H1 (cell line): ENCODE data around the gene ZNF532. TPM values are rescaled to one million over a fixed set of nuclear protein-coding genes. Genes with fewer than 3 reads are reported as not detected.

Experiments
- CTCF ChIA-PET: fragments of 300-600 bp; sonication (Branson Sonifier 250); formaldehyde crosslinking; loops from one replicate; lab custom pipeline; 2021; ENCODE audit not compliant: partially characterized antibody; lab: Charles Lee
- POLR2A ChIA-PET: fragments of 300-600 bp; sonication (Branson Sonifier 250); formaldehyde crosslinking; loops from one replicate; lab custom pipeline; 2021; ENCODE audit warnings: inconsistent platforms; ENCODE audit not compliant: partially characterized antibody; lab: Charles Lee
- DNase-seq, 2 experiments: peaks; one replicate each; pipeline versions ENCODE4 v3.0.0 to v3.0.0-alpha.2; 2010 to 2022; ENCODE audit warnings: low spot score in 2 of 2, low read depth in 1 of 2, mixed read lengths in 1 of 2
- FAIRE-seq: peaks from 2 replicates; lab custom pipeline; 2011; peaks lifted over from hg19 to GRCh38; lab: Jason Lieb, UNC
- H2AFZ ChIP-seq: 2 replicates; pipeline ENCODE4 v1.8.1; 2012; ENCODE audit warnings: low read length, inconsistent platforms
- H2AK5ac ChIP-seq: 2 replicates; pipeline ENCODE4 v1.6.1; 2013; ENCODE audit warnings: low read depth, low read length
- H2BK120ac ChIP-seq: replicated peaks from 2 replicates; pipeline ENCODE3; 2013; ENCODE audit warnings: low read depth, low read length, inconsistent platforms
- H2BK12ac ChIP-seq: 2 replicates; pipeline ENCODE4 v1.6.1; 2013; ENCODE audit warnings: low read depth, low read length
- H2BK15ac ChIP-seq: 2 replicates; pipeline ENCODE4 v1.6.1; 2013; ENCODE audit warnings: low read length
- H2BK20ac ChIP-seq: 2 replicates; pipeline ENCODE4 v1.6.1; 2013; ENCODE audit warnings: low read length
- H2BK5ac ChIP-seq: 2 replicates; pipeline ENCODE4 v1.6.1; 2013; ENCODE audit warnings: low read depth, low read length
- H3K14ac ChIP-seq: 2 replicates; pipeline ENCODE4 v1.6.1; 2013; ENCODE audit warnings: inconsistent platforms; ENCODE audit not compliant: insufficient read length
- H3K18ac ChIP-seq: 2 replicates; pipeline ENCODE4 v1.6.1; 2013; ENCODE audit warnings: low read length; ENCODE audit errors: extremely low read depth
- H3K23ac ChIP-seq: 2 replicates; pipeline ENCODE4 v1.6.1; 2013; ENCODE audit warnings: inconsistent platforms; ENCODE audit not compliant: insufficient read length
- H3K23me2 ChIP-seq: 2 replicates; pipeline ENCODE4 v1.6.1; 2013; ENCODE audit warnings: low read depth, low read length
- H3K27ac ChIP-seq: 2 replicates; pipeline ENCODE4 v1.6.1; 2011; ENCODE audit warnings: low read depth, low read length, inconsistent platforms
- H3K27me3 ChIP-seq, 4 experiments: replicated peaks in 1 of 4; 1 replicate in 1 of 4; 2 replicates in 3 of 4; pipeline versions ENCODE4 v1.6.1 to v1.8.1; 2011 to 2013; ENCODE audit warnings: low read length in 3 of 4, mild to moderate bottlenecking in 3 of 4, inconsistent platforms in 2 of 4, mixed read lengths in 2 of 4, moderate library complexity in 1 of 4; ENCODE audit not compliant: control insufficient read depth in 3 of 4, insufficient read depth in 3 of 4; ENCODE audit errors: extremely low read depth in 1 of 4
- H3K36me3 ChIP-seq, 4 experiments: 2 replicates each; pipeline versions ENCODE4 v1.6.1 to v1.8.1; 2011 to 2013; ENCODE audit warnings: mild to moderate bottlenecking in 4 of 4, low read length in 3 of 4, moderate library complexity in 2 of 4, control low read depth in 1 of 4, inconsistent platforms in 1 of 4; ENCODE audit not compliant: insufficient read depth in 4 of 4, control insufficient read depth in 2 of 4
- H3K4ac ChIP-seq: replicated peaks from 2 replicates; pipeline ENCODE3; 2013; ENCODE audit warnings: low read length, low read depth, mixed read lengths, inconsistent platforms; ENCODE audit not compliant: insufficient read length
- H3K4me1 ChIP-seq, 4 experiments: replicated peaks in 1 of 4; 1 replicate in 1 of 4; 2 replicates in 3 of 4; pipeline versions ENCODE4 v1.6.1 to v1.8.1; 2011 to 2013; ENCODE audit warnings: low read length in 3 of 4, inconsistent platforms in 2 of 4, mixed read lengths in 1 of 4; ENCODE audit not compliant: insufficient read depth in 4 of 4, control insufficient read depth in 3 of 4
- H3K4me2 ChIP-seq, 2 experiments: 2 replicates each; pipeline versions ENCODE4 v1.6.1 to v1.8.1; 2011 to 2013; ENCODE audit warnings: low read depth in 2 of 2, low read length in 2 of 2, control low read depth in 1 of 2, inconsistent platforms in 1 of 2, mild to moderate bottlenecking in 1 of 2; ENCODE audit not compliant: insufficient read depth in 1 of 2
- H3K4me3 ChIP-seq, 4 experiments: fragments of 200-600, 300-600 bp in 1 of 4; sonication (generic), shearing (Covaris generic), sonication (Bioruptor Twin) in 1 of 4; 2 replicates each; pipeline versions ENCODE4 v1.5.1 to v1.8.1; 2011 to 2016; ENCODE audit warnings: low read length in 4 of 4, low read depth in 3 of 4, control low read depth in 2 of 4, inconsistent platforms in 2 of 4, mild to moderate bottlenecking in 2 of 4, mixed read lengths in 1 of 4, moderate library complexity in 1 of 4; ENCODE audit not compliant: insufficient read depth in 2 of 4; ENCODE audit errors: extremely low read depth in 1 of 4
- H3K56ac ChIP-seq: replicated peaks from 2 replicates; pipeline ENCODE3; 2013; ENCODE audit warnings: low read depth, mild to moderate bottlenecking, mixed read lengths, low read length, inconsistent platforms; ENCODE audit not compliant: insufficient read length
- H3K79me1 ChIP-seq: 2 replicates; pipeline ENCODE4 v1.6.1; 2013; ENCODE audit warnings: low read depth, low read length, control low read depth
- H3K79me2 ChIP-seq, 2 experiments: 2 replicates each; pipeline versions ENCODE4 v1.6.1 to v1.8.1; 2012 to 2013; ENCODE audit warnings: low read length in 2 of 2, mild to moderate bottlenecking in 2 of 2, inconsistent platforms in 1 of 2; ENCODE audit not compliant: insufficient read depth in 2 of 2, control insufficient read depth in 1 of 2
- H3K9ac ChIP-seq, 4 experiments: replicated peaks in 1 of 4; 1 replicate in 1 of 4; 2 replicates in 3 of 4; pipeline versions ENCODE4 v1.6.1 to v1.8.1; 2011 to 2013; ENCODE audit warnings: low read depth in 3 of 4, low read length in 3 of 4, control low read depth in 2 of 4, mild to moderate bottlenecking in 2 of 4, moderate library complexity in 2 of 4, inconsistent platforms in 1 of 4; ENCODE audit errors: extremely low read depth in 1 of 4
- H3K9me3 ChIP-seq, 2 experiments: 2 replicates each; pipeline versions ENCODE4 v1.6.1 to v1.8.1; 2012 to 2013; ENCODE audit warnings: mild to moderate bottlenecking in 2 of 2, moderate library complexity in 2 of 2, control low read depth in 1 of 2, inconsistent platforms in 1 of 2, low read depth in 1 of 2, low read length in 1 of 2, mixed read lengths in 1 of 2; ENCODE audit not compliant: insufficient read depth in 2 of 2
- H4K20me1 ChIP-seq, 2 experiments: replicated peaks in 1 of 2; 2 replicates each; pipeline versions ENCODE3 to v1.8.1; 2011 to 2013; ENCODE audit warnings: inconsistent platforms in 2 of 2, low read length in 2 of 2, mild to moderate bottlenecking in 1 of 2; ENCODE audit not compliant: insufficient read depth in 2 of 2, control insufficient read depth in 1 of 2
- H4K5ac ChIP-seq: 2 replicates; pipeline ENCODE4 v1.6.1; 2013; ENCODE audit warnings: low read length, low read depth, mixed read lengths, inconsistent platforms; ENCODE audit not compliant: insufficient read length
- H4K8ac ChIP-seq: 2 replicates; pipeline ENCODE4 v1.8.0; 2013; ENCODE audit warnings: mild to moderate bottlenecking, moderate library complexity, low read length, inconsistent platforms; ENCODE audit not compliant: insufficient read depth; ENCODE audit errors: extremely low read depth
- H4K91ac ChIP-seq: replicated peaks from 2 replicates; pipeline ENCODE3; 2013; ENCODE audit warnings: low read length, mixed read lengths, inconsistent platforms; ENCODE audit not compliant: insufficient read length
- BACH1 ChIP-seq: IDR thresholded peaks from 2 replicates; pipeline ENCODE4 v1.6.1; 2012; ENCODE audit warnings: low read length, improper control_type of control experiment
- BCL11A ChIP-seq, 2 experiments: IDR thresholded peaks; one replicate each; pipeline ENCODE4 v1.6.1; 2011; ENCODE audit warnings: low read depth in 2 of 2, low read length in 2 of 2, mild to moderate bottlenecking in 2 of 2
- CEBPB ChIP-seq: IDR thresholded peaks from 2 replicates; pipeline ENCODE4 v1.6.1; 2012; ENCODE audit warnings: low read depth, low read length
- EP300 ChIP-seq, 2 experiments: IDR thresholded peaks; 1 replicate in 1 of 2; 2 replicates in 1 of 2; pipeline ENCODE4 v1.6.1; 2011 to 2012; ENCODE audit warnings: low read depth in 2 of 2, low read length in 2 of 2, mild to moderate bottlenecking in 2 of 2, borderline replicate concordance in 1 of 2, inconsistent platforms in 1 of 2, moderate library complexity in 1 of 2
- FOSL1 ChIP-seq: IDR thresholded peaks from 2 replicates; pipeline ENCODE4 v1.6.1; 2011; ENCODE audit warnings: mild to moderate bottlenecking, low read depth, low read length, moderate library complexity; ENCODE audit not compliant: insufficient read depth
- HDAC2 ChIP-seq, 2 experiments: fragments of 300-600 bp in 1 of 2; sonication (generic) in 1 of 2; IDR thresholded peaks; 2 replicates each; pipeline ENCODE4 v1.6.1; 2011 to 2012; ENCODE audit warnings: low read depth in 2 of 2, low read length in 2 of 2, mild to moderate bottlenecking in 2 of 2, moderate library complexity in 2 of 2, borderline replicate concordance in 1 of 2, inconsistent platforms in 1 of 2
- JUN ChIP-seq: IDR thresholded peaks from 2 replicates; pipeline ENCODE4 v1.6.1; 2011; ENCODE audit warnings: low read depth, mild to moderate bottlenecking, improper control_type of control experiment, low read length
- MAX ChIP-seq: IDR thresholded peaks from 2 replicates; pipeline ENCODE4 v1.6.1; 2012; ENCODE audit warnings: inconsistent platforms
- POLR2AphosphoS5 ChIP-seq: IDR thresholded peaks from 2 replicates; pipeline ENCODE4 v1.6.1; 2011; ENCODE audit warnings: low read depth, low read length
- SIRT6 ChIP-seq: IDR thresholded peaks from one replicate; pipeline ENCODE4 v1.7.1; 2012; ENCODE audit warnings: low read length, inconsistent platforms
- TAF1 ChIP-seq: IDR thresholded peaks from 2 replicates; pipeline ENCODE4 v1.6.1; 2011; ENCODE audit warnings: mild to moderate bottlenecking, low read depth, low read length
- YY1 ChIP-seq: IDR thresholded peaks from 2 replicates; pipeline ENCODE4 v1.6.1; 2011; ENCODE audit warnings: low read depth, mild to moderate bottlenecking, low read length
- ZNF274 ChIP-seq: IDR thresholded peaks from 2 replicates; pipeline ENCODE4 v1.7.0; 2012; ENCODE audit warnings: low read length, borderline replicate concordance; ENCODE audit errors: extremely low read depth
- WGBS, 2 experiments: shearing (Covaris generic) in 1 of 2; methylation state at CpG; one replicate each; pipeline versions ENCODE4 v1.1.6 to v1.1.7; 2013 to 2015; ENCODE audit warnings: low lambda C conversion rate in 2 of 2, mixed read lengths in 2 of 2, inconsistent platforms in 1 of 2, low coverage in 1 of 2, missing lambda C conversion rate in 1 of 2; ENCODE audit not compliant: insufficient replicate concordance in 2 of 2, insufficient coverage in 1 of 2, insufficient read length in 1 of 2; ENCODE audit errors: extremely low coverage in 1 of 2, missing lambda C conversion rate in 1 of 2; 5-methylcytosine and 5-hydroxymethylcytosine counted together
- polyA plus RNA-seq, 7 experiments: library from polyadenylated mRNA; depleted of rRNA in 3 of 7; stranded (reverse) in 5 of 7; unstranded in 2 of 7; fragments of >200 nt in 5 of 7; fragments of 200-250 nt in 2 of 7; gene quantifications; 1 replicate in 5 of 7; 2 replicates in 1 of 7; 4 replicates in 1 of 7; pipeline versions ENCODE4 v1.2.1 to v1.2.3, GENCODE V29; 2011 to 2013; ENCODE audit warnings: missing spikeins in 2 of 7, mixed read lengths in 2 of 7
- total RNA-seq: library from RNA; stranded (reverse); fragmentation: NEBNext Ultra II Directional; extraction: Animal tissue kit (Norgen Biotek cat#: 25700); gene quantifications from 2 replicates; pipeline ENCODE4 v1.2.1, GENCODE V29; 2021

The ZNF532 gene
- total and polyA plus RNA-seq, 2 of the 8 experiments (the other 6 are each of a cell fraction or from before 2014, with no cell fraction given): 143 to 240 TPM

- peaks cover 15 to 86% (median 48%) of the 10 kb centered on the region in 4 experiments for H3K36me3 ChIP-seq
- no peak overlapping the region for H2AK5ac ChIP-seq
- H3K79me1 ChIP-seq: peaks cover 20% of the 10 kb centered on the region
- H2AFZ ChIP-seq: no peak overlapping the region
- no peak overlapping the region for H4K5ac ChIP-seq
- no peak for DNase-seq
- CTCF ChIA-PET: interaction anchor here (1.0 to 6.9 kb wide), 5 partner anchors 47 to 188 kb away, joined by 3 to 52 read pairs (median 3); no protein-coding TSS in a partner anchor
- no peak overlapping the region for H2BK5ac ChIP-seq
- H3K14ac ChIP-seq: no peak overlapping the region
- peaks cover 47 to 100% of the 10 kb centered on the region in 2 experiments for H3K79me2 ChIP-seq
- no peaks in the 10 kb centered on the region for H3K23me2 ChIP-seq
- H3K4me1 ChIP-seq: peaks cover 0 to 8% (median 1%) of the 10 kb centered on the region in 4 experiments; a peak in 2 of 7 replicates
- H3K4me3 ChIP-seq: no peak overlapping the region
- no peak overlapping the region for H4K8ac ChIP-seq
- no peak overlapping the region for H2BK12ac ChIP-seq
- POLR2A ChIA-PET: interaction anchor here (0.7 to 29.3 kb wide), 9 partner anchors 2 to 126 kb away, joined by 3 to 622 read pairs (median 4); partner anchors contain the start of gene ZNF532
- no peak overlapping the region for H2BK15ac ChIP-seq
- H3K4me2 ChIP-seq: no peak overlapping the region
- no peak overlapping the region for H3K27ac ChIP-seq
- H3K56ac ChIP-seq: no peak overlapping the region
- H3K9ac ChIP-seq: no peak overlapping the region
- WGBS, 2 experiments: 93% methylated on average over 4 of the region's 4 CpGs; no CpG with 5 or more reads in 1 of the 2 experiments
- H3K27me3 ChIP-seq: no peaks in the 10 kb centered on the region
- no peaks in the 10 kb centered on the region for H3K9me3 ChIP-seq
- FAIRE-seq: no peak
- H2BK20ac ChIP-seq: no peak overlapping the region
- H4K20me1 ChIP-seq: peaks cover 17 to 32% of the 10 kb centered on the region in 2 experiments
- no peak overlapping the region for H4K91ac ChIP-seq
- H3K18ac ChIP-seq: no peak overlapping the region
- no peak overlapping the region for H3K4ac ChIP-seq
- no peak overlapping the region for H3K23ac ChIP-seq
- no peak overlapping the region for H2BK120ac ChIP-seq
- TF ChIP-seq EP300 (IDR thresholded peaks at IDR 0.05; ENCODE audit: borderline replicate concordance in 1 of 2, low read depth in 2 of 2, low read length in 2 of 2) (no peak), MAX (no peak), CEBPB (no peak), JUN (no peak), HDAC2 (IDR thresholded peaks at IDR 0.05; ENCODE audit: borderline replicate concordance in 1 of 2, low read depth in 2 of 2, low read length in 2 of 2) (no peak), TAF1 (no peak), YY1 (no peak), POLR2AphosphoS5 (no peak), SIRT6 (no peak), ZNF274 (no peak), FOSL1 (no peak), BCL11A (IDR thresholded peaks at IDR 0.05; ENCODE audit: low read depth in 2 of 2, low read length in 2 of 2) (no peak), BACH1 (no peak)
Observed at GRCh38 chr18:58882044-58882443, 17.4 kb downstream of the ZNF532 start.
